Measurements from ENCODE around the gene BICDL2.
"Not testable (repeated sequence)": the region's sequence is repeated elsewhere in the genome, so short reads cannot be mapped to it uniquely, and the experiment has no call there.

DNA sequence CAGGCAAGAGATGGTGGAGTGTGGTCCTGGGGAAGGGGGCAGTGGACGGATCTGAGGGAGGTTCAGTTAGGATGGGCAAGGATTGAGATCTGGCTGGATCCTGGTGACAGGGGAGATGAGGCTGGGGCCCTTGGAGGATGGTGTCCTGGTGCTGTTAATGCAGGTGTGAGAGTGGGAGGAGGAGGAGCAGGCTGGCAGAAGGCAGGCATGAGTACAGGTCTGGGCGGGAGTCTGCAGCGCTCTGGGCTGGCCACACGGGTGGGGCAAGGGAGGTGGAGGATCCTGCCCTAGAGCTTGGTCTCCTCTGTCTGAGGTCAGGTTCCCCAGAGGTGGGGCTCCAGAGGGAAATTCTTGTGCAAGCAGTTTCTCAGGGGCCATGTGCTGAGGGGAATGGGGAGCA lies 35.4 kb upstream of the BICDL2 start:
- not testable (repeated sequence) for TF ChIP-seq CTCF, POLR2A (IDR thresholded peaks at IDR 0.05)

Data from body of pancreas (tissue), 4 donors.